OCI-M2 (cell line): ENCODE measurements around the gene PIAS2.

Source experiments
- DNase-seq: peaks from one replicate; lab custom pipeline; 2025; ENCODE audit not compliant: unreplicated experiment; lab: John Stamatoyannopoulos, UW

Gene PIAS2

DNA sequence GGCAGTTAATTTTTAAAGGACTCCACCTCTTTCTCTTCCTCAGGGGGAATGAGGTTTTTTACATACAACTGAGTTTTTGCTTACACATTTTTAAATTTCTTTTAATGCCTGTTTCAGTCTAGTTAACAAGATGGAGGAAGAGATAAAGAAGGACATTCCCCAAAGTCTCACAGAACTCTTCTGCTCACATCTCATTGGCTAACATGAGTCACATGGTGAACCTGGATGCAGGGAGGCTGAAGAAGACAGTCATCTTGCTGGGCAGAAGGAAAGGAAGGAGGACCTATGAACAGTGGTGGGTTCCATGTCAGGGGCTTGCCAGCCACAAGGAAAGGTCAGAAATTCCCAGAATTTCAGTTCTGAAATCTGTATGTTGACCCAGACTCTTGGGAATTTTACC lies 150.1 kb downstream of the PIAS2 start:
- no peak for DNase-seq

DNA sequence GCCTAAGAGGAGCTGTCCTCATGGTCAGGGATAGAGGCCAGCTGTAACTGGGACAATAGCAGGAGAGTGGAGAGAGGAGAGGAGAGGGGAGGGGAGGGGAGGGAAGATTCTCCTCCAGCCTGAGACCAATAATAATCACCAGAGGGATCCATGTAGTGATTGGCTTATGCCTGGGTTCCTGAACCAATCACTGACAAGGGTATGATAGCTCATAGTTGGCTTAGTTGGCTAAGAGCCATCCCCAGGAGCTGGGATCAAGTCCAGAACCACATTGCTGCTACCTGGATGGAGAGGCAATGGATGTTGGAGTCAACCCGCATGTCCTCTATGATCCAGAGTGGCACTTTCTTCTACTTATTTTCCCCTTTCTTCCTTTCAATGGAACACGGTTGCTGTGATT lies 152.7 kb downstream of the PIAS2 start:
- no peak for DNase-seq

DNA sequence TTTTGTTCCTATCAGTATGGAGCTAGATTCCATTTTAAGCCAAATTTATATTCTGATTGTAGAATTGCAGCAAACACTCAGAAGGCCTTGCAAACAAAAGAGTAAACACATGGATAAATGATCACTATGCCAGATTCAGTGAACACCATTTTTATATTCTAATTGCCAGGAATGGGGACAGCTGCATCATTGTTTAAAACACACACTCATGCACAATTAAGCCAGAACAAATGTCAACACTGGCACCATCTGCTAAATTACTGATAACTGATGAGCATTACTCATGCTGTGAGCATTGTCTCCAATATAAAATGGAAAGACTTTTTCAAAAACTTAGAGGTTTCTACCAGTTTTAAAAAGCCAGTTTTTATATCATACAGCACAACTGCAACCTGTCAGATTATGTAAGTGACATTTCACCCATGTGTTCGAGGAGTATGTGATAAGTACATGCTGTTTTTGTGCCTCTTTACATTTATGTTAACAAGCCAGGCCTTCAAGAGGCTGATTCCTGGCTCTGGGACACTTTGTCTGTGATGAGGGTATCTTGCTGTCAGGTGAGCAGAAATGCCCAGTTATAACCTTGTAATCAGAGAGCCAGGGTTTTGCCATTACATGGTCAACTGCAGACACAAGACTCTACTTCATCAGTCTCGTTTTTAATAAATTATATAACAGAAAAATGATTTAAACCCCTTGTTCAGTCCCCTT lies 156.1 kb downstream of the PIAS2 start:
- no peak for DNase-seq

DNA sequence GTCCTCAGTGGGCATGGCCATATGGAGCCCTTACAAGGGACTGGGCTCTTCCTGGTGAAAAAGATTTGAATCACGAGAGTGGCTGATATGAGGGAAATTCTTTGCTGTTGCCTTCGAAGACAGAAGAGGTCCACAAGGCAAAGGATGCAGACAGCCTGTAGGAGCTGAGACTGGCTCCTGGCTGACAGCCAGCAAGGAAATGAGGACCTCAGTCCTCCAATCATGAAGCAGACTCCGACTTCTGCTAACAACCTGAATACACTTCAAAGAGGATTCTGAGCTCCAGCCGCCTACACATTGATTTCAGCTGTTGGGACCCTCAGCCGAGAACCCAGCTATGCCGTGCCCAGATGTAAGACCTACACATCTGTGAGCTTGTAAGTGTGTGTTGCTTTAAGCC lies 157.4 kb downstream of the PIAS2 start:
- DNase-seq, result no peak

DNA sequence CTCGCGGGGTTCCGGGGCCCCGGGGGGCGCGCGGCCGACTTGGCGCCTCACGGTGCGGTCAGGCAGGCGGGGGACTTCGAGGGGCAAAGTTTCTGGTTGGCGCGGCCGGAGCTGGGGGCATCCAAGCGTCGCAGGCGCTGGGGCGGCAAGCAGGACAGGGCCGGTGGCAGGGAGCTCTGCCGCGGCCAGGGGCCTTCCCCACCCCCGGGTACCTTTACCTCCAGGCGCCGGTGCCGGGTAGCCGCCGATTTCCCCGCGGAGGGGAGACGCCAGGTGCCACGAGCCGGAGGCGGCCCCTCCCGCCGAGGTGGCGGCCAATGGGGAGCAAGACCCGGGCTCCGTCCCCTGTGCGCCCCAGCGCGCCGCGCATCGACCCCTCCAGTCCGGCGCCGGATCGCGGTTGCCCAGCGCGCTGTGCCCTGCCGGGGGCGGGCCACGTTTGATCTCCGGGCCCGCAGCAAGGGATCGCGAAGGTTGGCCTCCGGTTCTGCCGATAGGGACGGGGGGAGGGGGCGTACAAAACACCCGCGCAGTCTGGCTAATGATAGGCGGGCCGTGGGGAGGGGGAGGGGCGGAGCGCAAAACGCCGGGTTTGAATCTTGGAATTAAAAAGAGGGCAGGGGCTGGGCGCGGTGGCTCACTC lies 160.6 kb downstream of the PIAS2 start, which contains the start of gene ST8SIA5:
Gene ST8SIA5, minus strand, starts transcription at position 495 of the 643 bp plus-strand sequence. CDS start 545 bp downstream, outside the sequence.
- no peak for DNase-seq

DNA sequence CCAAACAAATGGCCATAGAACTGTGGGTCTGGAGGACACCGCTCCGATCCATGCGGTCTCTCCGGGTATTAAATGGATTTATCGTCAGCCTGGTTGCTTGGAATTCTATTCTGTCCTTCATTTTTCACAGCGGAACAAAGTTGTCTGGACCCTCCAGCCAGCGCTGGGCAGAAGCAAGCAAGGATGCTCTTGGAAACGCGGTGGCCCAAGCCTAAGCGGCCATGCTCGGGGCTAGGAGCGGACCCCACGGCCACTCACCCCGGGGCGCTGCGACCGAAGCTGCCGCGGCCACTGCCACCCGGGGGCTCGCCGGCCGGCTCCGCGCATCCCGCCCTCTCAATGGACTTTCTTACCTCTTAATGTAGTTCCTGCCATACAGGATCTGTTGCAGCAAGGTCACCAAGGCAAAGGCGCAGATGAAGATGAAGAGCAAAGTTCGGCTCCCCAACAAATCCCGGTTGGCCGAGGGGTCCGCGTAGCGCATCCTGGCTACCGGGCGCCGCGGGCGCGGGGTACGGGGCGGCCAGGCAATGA lies 161.2 kb downstream of the PIAS2 start:
- no peak for DNase-seq

DNA sequence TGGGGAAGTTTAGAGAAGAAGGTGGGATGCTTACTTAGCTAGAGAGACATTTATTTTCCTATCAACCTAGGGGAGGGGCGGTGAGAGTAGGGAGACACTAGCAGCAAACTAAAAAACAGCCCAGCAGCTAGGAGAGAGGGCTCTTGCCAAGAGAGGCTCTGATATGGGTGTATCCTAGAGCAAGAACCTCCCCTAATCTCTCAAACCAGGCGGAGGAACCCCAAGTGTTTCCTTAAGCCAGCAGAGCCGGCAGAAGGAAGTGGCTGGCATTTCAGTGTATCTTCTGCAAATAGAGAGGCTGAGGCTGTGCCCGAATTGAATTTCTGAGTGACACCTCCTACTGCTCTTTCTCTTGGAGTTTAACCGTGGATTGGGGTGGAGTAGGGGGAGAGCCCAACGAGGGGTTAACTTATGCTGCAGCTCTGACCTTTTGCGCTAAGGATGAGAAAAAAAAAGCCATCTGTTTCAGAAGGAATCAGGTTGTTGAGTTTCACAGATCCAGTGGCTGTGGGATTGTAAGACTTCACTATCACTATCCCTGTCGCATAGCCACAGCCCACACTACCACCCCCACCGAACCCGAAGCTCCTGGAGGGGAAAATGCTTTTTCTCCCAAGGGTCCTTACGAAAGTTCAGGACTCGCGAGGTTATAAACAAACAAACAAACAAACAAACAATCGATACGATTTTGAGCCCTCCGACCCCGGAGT lies 161.8 kb downstream of the PIAS2 start:
- DNase-seq, result no peak

DNA sequence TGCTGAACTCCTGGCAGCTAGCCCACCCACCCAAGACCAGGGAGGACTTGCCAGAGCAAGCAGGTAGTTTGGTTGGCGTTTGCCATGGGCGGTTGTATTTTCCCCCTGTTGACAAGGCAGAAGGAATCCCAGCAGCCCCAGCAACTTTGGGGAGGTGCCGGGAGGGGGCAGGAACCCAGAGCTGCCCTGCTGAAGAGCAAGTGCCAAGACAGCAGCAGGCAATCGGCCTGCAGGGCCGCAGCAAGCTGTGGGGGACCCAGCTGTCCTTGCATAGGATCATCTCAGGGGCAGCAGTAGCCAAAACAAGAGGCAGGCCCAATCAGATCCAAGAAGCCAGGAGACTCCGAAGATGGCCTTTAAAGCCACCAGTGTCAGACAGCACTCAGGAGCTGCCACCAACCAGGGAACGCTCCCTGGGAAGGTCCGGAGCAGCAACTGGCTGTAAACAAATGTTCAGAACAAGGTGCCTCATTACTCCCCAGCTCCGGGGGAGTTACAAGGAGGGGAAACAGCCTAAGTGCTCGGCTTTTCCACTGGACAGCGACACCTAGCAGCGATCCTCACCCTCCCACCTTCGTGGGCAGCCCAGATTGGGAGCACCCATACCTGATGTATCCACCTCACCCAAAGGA lies 162.5 kb downstream of the PIAS2 start:
- DNase-seq, result no peak

DNA sequence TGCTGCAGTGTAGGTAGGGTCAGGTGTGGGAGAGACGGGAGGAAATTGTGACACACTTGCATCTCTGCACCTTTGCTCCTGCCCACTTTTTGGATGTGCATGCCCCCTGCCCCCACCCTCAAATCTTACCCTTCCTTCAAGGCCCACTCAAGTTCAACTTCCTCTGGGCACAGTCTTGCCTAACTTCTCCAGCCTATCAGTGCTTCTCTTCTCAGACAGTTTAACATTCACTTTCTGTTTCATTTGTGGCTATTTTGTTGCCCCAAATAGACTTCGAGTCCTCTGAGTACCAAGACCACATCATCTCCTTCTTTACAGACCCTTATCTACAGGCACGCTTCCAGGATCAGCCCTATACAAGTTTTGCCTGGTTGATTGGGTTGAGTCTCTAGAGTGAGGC lies 163.1 kb downstream of the PIAS2 start:
- no peak for DNase-seq
